T-helper 9 cell (primary cell): ENCODE measurements around the gene ITPRID1.
"Not testable (repeated sequence)": the region's sequence is repeated elsewhere in the genome, so short reads cannot be mapped to it uniquely, and the experiment has no call there.

Experiments used
- DNase-seq: peaks from one replicate; pipeline ENCODE4 v3.0.0-alpha.2; 2020
- total RNA-seq, 2 donors: gene quantifications; one replicate each; lab custom pipeline; 2026; lab: John Stamatoyannopoulos, UW

Gene ITPRID1
- total RNA-seq: 0 reads per million in 2 donors

DNA sequence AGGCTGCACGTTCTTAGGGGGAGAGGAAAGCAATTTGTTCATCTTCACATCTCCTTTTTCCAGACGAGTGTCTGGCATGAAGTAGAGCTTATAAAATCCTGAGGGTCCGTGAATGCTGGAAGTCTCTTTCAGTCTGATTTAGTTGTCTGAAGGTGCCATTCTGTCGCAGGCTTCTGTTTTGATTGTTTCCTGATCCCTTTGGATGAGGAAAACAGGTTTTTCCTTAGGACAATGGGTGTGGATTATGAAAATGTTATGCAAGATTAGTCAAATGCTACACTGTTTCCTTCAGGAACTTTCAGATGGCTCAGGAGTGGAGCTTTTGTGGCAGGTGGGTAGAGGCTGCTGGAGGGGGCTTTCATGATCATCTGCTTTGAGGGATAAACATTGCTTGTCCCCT lies at the start of gene ITPRID1:
Gene ITPRID1 (plus strand): TSS at position 301 of the 400 bp plus-strand sequence. CDS start 38,935 bp downstream, outside the sequence.
- DNase-seq: no peak

DNA sequence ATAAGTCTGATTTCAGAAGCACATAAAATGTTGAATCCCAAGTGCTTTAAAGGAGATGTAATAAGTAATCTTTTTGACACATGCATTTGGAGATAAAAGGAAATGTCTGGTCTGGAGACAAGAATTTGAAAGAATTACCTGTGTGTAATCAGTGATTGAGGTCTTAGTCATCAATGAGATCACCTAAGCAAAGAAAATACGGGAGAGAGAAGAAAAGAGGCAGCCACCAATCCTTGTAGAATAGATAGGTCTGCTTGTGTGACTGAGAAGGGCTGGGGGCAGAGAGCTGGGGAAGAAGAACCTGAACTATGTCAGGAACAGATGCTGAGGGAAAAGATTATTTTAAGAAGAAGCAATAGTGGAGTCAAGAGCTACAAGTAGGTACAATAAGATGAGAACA lies 49.3 kb upstream of the ITPRID1 start:
- DNase-seq: no peak

DNA sequence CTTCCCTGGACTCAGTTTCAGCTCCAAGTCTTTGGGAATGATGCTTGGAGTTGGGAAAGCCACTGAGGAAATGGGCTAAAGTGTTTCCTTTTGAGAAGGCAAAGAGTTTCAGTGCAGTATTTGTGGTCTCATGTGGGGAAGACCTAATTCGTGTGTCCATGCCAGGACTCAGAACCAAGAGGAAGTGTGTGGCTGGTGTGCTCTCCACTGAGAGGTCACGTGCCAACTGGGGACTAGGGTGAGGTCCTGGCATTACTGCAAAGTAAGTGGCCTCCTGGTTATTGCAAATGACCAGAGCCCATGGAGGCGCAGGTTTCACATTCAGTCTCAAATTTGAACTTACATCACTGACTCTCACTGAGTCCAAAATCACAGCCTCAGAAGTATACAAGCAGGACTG lies 48.6 kb upstream of the ITPRID1 start:
- no peak for DNase-seq

DNA sequence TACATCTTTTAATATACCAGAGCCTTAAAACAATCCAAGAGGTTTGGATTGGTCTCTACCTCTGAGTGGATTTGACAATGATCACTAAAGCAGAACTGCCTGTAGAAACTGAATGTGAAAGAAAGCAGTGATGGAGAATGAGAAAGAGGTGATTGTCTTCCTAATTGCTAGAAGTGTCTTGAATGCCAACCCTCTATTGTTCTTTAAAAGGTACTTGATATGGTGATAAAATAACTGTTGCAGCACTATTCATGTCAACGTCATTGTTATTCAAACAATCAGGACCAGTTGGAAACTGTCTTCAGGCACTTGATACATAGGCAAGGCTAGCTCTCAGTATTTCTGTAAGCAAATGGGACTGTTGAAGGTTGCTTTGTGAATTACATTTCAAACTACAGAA lies 47.9 kb upstream of the ITPRID1 start:
- no peak for DNase-seq

DNA sequence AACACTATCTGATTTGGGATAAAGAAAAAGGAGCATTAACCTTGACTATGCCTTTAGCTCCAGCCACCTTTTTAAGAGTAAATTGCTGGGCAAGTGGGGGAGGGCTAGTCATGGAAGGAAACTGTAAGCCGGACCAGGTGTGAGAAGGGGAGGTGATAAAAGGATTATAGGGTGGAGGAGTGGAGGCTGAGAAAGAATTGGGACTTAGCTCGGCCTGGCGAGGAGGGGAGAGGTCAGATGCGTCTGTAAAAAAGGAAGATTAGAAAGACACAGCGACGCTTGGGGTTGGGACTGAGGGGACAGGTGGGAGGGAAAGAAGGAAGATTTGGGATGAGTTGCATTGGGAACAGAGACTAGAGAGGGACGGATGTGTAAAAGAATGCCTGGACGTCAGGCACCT lies 43.0 kb upstream of the ITPRID1 start:
- not testable (repeated sequence) for DNase-seq

DNA sequence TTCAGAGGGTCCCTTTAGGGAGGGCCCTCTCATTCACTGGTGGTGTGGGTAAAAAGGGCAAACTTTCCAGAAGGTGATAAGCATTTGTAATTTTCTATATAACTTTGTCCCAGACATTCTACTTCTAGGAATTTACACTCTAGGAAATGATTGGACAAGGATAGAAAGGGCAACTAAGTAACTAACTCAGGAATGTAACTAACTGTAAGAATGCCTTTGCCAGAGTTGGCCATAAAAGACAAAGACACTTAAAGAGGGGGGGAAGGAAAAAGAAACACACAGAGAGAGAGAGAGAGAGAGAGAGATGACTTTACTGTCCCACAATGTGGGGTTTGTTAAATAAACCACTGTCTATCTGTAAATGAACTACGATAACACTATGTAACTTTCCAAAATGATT lies 38.5 kb upstream of the ITPRID1 start:
- DNase-seq: no peak

DNA sequence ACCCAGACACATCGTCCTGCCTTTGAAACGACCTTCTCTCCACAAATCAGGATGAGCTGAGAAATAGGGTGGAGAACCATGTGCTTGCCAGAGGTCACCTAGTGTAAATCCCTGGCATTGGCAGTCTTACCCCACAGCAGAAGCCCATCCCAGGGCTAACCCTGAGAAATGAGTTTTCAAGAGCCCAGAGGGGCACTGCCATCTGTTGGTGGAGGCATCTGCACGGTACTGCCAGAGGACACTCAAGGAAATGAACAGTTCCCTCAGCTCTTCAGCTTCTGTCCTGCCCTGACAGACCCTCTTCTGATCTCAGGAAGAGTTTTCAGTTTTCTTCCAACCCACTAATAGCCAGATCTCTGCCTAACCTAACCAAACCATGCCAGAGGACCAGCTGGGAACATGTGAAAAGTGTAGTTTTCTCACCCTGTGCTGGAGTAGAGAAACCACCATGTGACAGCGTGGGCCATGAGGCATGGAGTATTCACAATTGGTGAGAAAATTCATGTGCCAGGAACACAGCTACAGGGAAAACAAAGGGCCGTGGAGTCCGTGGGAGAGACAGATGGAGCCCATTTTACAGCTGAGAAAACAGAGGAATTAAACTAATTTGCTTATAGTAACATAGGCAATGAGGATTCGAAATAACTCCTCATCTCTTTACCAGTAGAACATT lies 37.7 kb upstream of the ITPRID1 start:
- no peak for DNase-seq

DNA sequence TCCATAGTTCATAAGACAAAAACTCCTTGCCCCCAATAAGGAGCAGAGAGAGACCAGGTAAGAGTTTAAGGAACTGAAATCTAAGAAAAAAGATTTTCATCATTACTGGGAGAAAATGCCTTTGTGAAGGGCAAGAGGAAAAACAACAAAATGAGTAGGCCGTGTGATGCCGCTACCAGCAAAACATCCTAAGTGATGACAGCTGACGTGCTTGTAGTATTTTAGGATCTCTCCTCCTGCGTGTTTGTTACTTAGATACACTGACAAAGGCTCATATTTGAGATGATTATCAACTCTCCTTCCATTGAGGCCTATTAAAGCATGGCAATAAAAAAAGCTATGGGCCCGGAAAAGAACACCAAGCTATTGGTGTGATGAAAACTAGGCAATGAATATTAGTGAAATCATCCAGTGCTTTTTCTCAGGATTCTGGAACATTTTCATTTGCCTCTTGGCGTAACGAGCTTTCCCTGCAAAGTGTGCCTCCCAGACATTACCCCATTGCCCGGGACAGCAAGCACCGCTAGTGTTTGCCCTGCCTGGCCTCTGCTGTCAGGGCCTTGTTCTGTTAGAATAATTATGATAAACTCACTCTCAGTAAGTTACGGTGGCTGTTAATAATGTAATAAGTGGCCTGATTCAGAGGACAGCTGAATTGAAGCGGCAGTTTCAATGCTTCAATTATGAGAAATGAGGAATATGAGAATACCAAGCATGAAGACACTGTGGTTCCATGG lies 36.8 kb upstream of the ITPRID1 start:
- no peak for DNase-seq

DNA sequence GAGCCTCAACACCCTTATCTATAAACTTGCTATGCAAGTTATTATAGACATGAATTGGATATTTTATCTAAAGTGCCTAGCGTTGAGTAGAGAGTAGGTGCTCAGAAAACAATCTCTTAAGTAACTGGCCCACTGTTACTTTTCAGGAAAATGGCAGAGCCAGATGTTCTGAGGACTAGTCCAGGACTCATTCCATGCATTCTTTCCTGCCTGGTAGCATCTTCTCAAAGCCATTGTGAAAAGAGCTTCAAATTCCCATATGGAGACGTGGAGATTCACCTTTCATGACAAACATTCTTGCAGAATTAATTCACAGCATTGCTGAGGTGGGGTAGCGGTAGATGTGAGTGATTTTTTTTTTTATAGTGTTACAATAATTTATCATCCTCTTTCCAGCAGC lies 35.9 kb upstream of the ITPRID1 start:
- no peak for DNase-seq

DNA sequence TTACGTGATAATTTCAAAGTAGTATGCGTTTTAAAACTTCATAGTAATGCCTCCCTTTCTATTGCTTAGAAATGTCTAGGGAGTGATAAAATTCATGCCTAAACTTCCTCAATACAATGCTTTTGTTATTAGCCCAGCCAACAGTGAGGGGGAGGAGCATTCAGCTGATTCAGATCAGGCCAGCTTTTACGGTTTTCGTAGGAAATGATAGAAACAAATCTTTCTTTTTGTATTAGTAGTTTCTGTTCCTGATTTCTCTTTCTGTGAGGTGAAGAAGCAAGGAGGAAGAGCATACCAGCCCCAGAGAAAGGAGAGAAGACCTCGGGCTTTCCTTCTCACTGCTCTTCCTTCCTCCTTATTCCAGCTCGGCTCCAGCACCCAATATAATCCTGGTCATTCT lies 35.2 kb upstream of the ITPRID1 start:
- no peak for DNase-seq

DNA sequence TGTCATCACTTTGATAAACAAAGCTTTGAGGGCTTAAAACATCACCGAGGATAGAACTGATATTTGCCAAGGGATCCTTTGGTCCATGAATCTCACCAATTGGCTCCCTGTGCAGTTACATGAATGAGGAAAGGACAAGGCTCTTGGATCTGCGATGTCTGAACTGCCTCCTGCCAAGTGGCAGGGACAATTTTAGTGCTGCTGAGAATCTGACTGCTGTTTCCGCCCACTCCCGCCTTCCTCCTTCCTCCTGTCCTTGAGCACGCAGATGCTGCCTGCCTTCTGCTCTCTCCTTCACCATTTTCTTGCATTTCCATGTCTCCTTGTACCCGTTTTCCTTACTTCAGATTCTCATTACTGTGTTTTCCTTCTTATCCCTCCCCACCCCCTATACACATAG lies 26.8 kb upstream of the ITPRID1 start:
- DNase-seq: no peak

DNA sequence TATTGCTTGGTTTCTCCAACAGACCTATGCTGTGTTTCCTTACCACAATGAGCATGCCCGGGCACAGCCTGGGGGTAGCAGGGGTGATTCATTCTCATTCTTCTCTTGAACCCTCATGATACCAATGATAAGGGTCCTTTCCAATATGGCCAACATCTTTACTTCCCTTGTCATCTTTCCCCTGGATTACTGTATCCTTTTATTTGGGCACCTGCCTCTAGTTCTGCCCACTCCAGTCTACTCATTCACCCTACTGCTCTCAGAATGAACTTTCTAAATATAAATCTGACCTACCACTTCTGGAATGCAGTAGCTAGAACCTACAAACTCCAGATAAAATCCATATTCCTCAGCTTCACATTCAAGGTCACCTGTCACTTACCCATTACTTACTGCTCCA lies 26.4 kb upstream of the ITPRID1 start:
- DNase-seq: no peak

DNA sequence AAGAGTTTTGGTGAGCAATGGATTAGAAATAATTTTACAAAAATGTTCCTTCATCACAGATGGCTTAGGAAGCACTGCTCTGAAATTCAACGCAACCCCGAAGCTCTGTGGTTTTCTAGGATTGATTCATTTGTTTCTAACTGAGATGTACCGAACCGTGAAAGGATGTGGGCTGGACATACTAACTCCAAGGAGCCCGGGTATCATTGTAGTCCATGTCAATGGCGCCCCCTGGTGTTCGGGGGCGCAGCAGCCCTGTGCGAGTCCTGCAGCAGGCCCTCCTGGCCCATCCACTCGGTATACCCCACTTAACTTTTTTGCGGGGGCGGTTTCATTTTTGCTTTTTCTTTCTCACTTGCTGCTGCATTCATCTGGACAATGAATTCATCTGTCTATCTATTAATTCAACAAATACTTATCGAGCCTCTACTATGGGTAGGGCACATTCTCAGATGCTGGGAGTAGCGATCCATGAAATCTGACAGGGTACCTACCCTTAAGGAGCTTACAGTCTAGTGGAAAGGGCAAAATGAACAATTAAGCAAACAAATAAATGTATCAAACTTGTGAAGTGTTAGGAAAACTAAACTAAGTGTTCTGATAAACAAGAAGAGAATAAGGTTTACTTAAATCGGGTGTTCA lies 25.2 kb upstream of the ITPRID1 start:
- no peak for DNase-seq

DNA sequence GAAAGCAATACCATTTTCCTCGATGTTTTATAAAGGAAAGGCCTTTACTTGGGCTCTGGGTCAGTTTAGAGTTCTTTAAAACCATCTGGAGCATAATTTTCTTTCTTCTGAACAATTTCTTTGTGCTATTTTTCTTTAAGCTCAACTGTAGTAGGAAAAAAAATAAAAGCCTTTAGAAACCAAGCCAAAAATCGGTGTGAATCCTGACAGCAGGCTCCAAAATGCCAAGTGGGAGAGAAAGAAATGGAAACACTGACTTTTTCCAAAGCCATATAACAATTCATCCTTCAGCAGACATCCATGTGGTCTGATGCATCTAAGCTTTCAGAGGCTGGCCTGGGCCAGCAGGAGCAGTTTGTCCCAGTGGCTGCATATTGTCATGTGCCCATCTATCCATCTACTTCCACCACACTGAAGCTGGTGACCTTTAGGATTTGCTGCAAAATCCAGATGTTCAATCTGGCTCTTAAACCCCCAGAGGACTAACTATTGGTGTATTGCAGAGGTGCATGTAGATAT lies 23.0 kb upstream of the ITPRID1 start:
- DNase-seq: no peak

DNA sequence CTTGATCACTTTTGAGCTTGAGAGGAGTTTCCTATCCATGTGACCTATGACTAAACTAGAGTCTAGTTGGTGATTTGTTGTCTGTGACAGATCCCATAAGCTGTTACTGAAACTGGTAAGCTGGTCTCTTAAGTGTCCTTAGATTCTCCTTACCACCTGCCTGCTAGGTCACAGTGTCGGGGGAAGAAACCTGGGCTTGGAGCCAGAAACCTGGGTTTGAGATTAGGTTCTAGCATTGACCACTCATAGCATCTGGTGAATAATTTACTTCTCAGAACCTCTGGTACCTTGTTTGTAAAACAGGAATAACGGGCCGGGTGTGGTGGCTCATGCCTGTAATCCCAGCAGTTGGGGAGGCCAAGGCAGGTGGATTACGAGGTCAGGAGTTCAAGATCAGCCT lies 21.8 kb upstream of the ITPRID1 start:
- DNase-seq: no peak

DNA sequence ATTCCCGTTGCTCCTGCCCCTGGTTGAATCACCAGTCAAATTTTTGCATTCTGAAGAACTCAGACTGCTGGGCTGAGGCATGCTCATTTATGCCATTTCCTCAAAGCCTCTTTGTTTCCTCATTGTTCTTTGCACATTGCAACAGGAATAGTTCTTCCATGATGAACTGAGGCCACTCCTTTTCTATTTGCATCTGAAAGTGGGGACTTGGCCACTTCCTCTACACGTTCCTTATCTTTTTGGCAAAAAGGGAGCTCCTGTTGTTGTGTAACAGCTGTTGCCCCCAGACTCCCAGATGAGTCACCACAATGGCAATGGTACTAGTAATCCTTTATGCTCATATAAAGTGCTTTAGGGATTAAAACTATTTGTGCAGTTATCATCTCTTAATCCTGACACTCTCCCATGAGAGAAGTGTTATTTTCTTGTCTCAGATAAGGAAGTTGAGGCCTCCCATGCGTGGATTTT lies 20.1 kb upstream of the ITPRID1 start:
- no peak for DNase-seq

DNA sequence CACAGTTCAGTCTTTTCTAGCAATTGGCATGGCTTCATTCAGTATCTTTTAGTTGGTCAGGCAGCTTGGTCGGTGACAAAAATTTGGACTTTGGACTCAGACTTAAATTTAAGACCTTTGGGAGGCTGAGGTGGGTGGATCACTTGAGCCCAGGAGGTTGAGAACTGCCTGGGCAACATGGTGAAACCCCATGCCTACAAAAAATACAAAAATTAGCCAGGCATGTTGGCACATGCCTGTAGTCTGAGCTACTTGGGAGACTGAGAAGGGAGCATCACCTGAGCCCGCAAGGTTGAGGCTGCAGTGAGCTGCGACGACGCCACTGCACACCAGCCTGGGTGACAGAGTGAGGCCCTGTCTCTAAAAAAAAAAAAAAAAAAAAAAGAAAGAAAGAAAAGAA lies 19.5 kb upstream of the ITPRID1 start:
- no peak for DNase-seq

DNA sequence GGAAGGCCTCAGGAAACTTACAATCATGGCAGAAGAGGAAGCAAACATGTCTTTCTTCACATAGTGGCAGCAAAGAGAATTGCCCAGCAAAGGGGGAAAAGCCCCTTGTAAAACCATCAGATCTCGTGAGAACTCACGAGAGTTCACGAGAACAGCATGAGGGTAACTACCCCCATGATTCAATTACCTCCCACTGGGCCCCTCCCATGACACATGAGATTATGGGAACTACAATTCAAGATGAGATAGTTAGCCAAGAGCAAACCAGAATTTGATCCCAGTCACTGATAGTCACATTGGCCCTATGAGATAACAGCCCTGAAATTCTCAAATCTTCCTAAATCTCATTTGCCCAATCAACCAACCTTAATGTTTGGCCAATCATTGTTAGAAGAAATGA lies 18.2 kb upstream of the ITPRID1 start:
- DNase-seq: no peak

DNA sequence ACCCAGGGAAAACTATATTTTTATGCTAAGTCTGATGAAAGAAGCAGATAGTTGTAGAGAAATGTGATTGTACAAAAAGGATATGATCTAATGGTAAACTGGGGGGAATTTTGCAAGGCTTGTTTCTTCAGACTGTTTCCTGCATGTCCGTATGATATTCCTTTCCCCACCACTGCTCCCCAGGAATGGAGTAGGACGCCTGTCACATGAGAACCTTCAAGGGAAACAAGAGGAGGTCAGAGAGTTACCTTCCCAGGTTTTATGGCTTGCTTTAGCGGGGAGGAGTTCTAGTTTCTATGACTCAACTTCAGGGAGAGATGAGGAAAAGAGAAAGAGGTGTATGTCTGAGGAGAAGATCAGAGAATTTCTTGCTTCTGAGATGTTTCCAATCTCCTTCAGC lies 16.4 kb upstream of the ITPRID1 start:
- no peak for DNase-seq

DNA sequence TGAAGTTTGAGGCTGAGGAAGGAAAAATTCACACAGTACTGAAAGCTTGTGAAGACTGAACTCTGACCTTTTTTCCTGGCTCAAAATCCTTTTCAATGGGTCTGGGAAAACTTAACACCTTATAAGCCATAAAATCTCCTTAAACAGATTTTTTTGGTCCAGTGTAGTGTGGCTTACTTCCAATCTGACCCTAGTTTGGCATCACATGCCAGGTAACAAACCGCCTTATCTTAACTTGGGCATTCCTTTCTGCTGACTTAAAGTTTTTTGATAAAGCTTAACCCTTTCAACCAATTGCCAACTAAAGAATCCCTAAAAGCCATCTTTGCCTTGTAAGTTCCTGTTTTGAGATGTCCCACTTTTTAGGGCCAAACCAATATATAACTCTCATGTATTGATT lies 13.2 kb upstream of the ITPRID1 start:
- no peak for DNase-seq

DNA sequence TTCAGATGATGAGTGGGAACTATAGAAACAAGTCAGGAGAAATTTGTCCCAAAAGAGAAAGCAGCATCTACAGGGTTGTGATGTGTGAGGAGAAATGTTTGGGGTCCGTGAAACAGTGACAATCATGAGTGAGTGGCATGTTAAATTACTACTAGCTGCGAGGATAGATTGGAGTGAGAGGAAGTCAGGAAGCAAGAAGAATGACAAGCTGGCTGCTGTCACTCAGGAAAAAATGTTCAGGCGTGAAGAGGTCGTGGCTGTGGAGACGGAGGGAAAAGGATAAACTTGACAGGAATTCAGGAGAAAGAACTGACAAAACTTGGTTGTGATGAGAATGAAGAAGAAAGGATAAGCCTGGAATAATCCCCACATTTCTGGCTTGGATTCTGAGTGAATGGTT lies 5.1 kb upstream of the ITPRID1 start:
- no peak for DNase-seq

DNA sequence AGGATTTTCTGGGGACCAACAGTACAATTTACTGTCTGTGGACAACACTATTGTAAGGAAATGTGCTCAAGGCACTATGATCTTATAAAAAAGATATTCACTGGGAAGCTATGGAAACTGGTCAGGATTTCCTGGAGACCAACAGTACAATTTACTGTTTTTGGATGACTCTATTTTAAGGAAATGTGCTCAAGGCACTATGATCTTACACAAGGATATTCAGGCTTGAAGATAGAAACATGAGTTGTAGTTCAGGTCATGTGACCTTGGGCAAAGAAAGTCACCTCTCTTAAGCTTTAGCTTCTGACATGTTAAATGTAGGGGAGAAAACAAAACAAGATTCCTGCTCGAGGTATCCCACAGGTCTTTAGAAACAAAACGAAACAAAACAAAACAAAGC lies 1.7 kb upstream of the ITPRID1 start:
- DNase-seq: no peak

DNA sequence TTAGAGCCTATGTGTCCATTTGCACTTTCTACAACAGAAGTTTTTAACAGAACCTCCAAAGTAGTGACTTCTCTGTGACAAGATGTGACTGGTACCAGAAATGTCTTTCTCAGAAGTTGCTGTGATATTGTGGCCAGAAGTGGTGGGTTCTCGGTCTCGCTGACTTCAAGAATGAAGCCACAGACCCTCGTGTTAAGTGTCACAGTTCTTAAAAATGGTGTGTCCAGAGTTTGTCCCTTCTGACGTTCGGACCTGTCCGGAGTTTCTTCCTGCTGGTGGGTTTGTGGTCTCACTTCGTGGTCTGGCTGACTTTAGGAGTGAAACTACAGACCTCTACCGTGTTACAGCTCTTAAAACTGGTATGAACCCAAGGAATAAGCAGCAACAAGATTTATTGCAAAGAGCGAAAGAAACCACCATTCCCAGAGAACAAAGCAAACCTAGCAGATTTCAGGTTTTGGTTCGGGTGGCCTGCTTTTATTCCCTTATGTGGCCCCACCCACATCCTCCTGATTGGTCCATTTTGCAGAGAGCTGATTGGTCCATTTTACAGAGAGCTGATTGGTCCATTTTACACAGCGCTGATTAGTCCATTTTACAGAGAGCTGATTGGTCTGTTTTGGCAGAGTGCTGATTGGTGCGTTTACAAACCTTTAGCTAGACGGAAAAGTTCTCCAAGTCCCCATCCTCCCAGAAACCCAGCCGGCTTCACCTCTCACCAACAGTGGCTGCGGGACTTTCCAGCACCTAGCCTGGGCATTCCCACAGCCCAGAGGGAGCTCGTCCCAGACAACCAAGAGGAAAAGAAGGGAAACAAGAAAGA lies 3.0 kb downstream of the ITPRID1 start:
- no peak for DNase-seq
